Esophagus muscularis mucosa (tissue), 4 donors: ENCODE data around the gene CALML5.

Experiments
- EP300 ChIP-seq: sonication (generic); formaldehyde crosslinking; IDR thresholded peaks from one replicate; pipeline ENCODE4 v1.6.1; 2017; ENCODE audit warnings: antibody characterized with exemption
- POLR2A ChIP-seq: fragments of 450-650 bp; IDR thresholded peaks from one replicate; pipeline ENCODE4 v1.6.1; 2017; ENCODE audit warnings: antibody characterized with exemption, moderate library complexity, mild to moderate bottlenecking, low read depth
- POLR2AphosphoS5 ChIP-seq, 2 donors: sonication (generic); formaldehyde crosslinking; IDR thresholded peaks; one replicate each; pipeline ENCODE4 v1.6.1; 2017; ENCODE audit warnings: antibody characterized with exemption in 2 of 2
- TF ChIP-seq, protein P1 (sequence below), 3 experiments: fragments of 200-600 bp in 2 of 3; fragments of 450-650 bp in 1 of 3; sonication (generic) in 2 of 3; IDR thresholded peaks; one replicate each; pipeline ENCODE4 v1.5.1; 2017 to 2019; ENCODE audit warnings: antibody characterized with exemption in 3 of 3, mild to moderate bottlenecking in 2 of 3, moderate library complexity in 1 of 3

DNA sequence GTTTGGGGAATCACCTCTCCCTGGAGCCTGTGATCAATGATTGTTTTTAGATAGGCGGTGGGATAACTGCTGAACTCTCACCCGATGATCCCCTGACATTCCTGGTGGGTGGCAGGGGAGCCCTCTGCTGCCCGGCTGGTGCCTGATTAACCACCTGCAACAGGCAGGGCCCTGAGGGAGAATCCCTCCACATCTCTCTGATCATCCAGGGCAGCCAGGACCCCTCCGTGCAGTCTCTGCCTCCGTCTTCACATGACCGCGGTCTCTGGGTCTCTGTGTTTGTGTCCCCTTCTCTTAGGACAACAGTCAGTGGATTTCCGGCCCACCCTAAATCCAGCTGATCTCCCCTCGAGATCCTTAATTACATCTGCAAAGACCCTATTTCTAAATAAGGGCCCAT is 17.4 kb downstream of the CALML5 start:
- TF ChIP-seq, protein P1, sequence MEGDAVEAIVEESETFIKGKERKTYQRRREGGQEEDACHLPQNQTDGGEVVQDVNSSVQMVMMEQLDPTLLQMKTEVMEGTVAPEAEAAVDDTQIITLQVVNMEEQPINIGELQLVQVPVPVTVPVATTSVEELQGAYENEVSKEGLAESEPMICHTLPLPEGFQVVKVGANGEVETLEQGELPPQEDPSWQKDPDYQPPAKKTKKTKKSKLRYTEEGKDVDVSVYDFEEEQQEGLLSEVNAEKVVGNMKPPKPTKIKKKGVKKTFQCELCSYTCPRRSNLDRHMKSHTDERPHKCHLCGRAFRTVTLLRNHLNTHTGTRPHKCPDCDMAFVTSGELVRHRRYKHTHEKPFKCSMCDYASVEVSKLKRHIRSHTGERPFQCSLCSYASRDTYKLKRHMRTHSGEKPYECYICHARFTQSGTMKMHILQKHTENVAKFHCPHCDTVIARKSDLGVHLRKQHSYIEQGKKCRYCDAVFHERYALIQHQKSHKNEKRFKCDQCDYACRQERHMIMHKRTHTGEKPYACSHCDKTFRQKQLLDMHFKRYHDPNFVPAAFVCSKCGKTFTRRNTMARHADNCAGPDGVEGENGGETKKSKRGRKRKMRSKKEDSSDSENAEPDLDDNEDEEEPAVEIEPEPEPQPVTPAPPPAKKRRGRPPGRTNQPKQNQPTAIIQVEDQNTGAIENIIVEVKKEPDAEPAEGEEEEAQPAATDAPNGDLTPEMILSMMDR (IDR thresholded peaks at IDR 0.05), result no peak
- TF ChIP-seq POLR2AphosphoS5 (IDR thresholded peaks at IDR 0.05) (no peak), POLR2A (no peak), EP300 (no peak)
